Ectodermal cell (in vitro differentiated cells): ENCODE data around the gene BIN1.

Experiments
- H3K27ac ChIP-seq: 2 replicates; pipeline ENCODE4 v1.7.0; 2013; ENCODE audit warnings: mild to moderate bottlenecking, low read depth, low read length; ENCODE audit not compliant: insufficient read depth, poor library complexity, severe bottlenecking
- H3K27me3 ChIP-seq: 2 replicates; pipeline ENCODE4 v1.7.0; 2013; ENCODE audit warnings: mild to moderate bottlenecking, low read length; ENCODE audit not compliant: insufficient read depth, control insufficient read depth, poor library complexity, severe bottlenecking
- H3K36me3 ChIP-seq: one replicate; pipeline ENCODE4 v1.7.0; 2013; ENCODE audit warnings: low read length; ENCODE audit not compliant: control insufficient read depth, insufficient read depth
- H3K4me1 ChIP-seq: one replicate; pipeline ENCODE4 v1.7.0; 2013; ENCODE audit warnings: low read length; ENCODE audit not compliant: control insufficient read depth, insufficient read depth
- H3K4me3 ChIP-seq: 2 replicates; pipeline ENCODE4 v1.7.0; 2013; ENCODE audit warnings: low read depth, low read length, control low read depth; ENCODE audit not compliant: insufficient read depth
- H3K9me3 ChIP-seq: 2 replicates; pipeline ENCODE4 v1.7.0; 2013; ENCODE audit warnings: mild to moderate bottlenecking, low read length, moderate library complexity; ENCODE audit not compliant: control insufficient read depth
- WGBS, 2 experiments: methylation state at CpG; one replicate each; pipeline ENCODE4 v1.1.7; 2013; ENCODE audit warnings: missing lambda C conversion rate in 2 of 2; 5-methylcytosine and 5-hydroxymethylcytosine counted together

Gene BIN1

GRCh38 chr2:127097841-127098651 is 8.9 kb downstream of the BIN1 start:
- 75 to 85% methylated on average over 16 of the region's 16 CpGs for WGBS, 2 experiments
- H3K36me3 ChIP-seq, result no peaks in the 10 kb centered on the region
- no peaks in the 10 kb centered on the region for H3K9me3 ChIP-seq
- H3K27me3 ChIP-seq, result no peaks in the 10 kb centered on the region
- peaks cover 49% of the 10 kb centered on the region for H3K4me1 ChIP-seq
- no peak overlapping the region for H3K27ac ChIP-seq
- no peak overlapping the region for H3K4me3 ChIP-seq

DNA sequence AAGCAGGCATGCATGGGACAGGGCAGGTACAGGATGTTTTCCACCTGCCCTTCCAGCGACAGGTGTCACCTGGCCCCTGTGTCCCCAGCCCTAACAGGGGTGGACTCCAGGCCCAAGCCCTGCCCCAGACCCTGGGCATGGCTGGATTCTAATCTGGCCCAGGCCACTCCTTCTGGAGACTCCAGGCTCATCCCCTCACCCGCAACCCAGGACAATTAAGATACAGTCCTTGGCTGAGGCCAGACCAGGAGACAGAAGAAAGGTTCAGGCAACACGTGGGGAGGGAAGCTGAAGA is 9.5 kb downstream of the BIN1 start:
- Histone ChIP-seq H3K9me3 (no peaks in the 10 kb centered on the region), H3K4me3 (no peak overlapping the region), H3K4me1 (peaks cover 49% of the 10 kb centered on the region), H3K27ac (no peak overlapping the region), H3K36me3 (no peaks in the 10 kb centered on the region), H3K27me3 (no peaks in the 10 kb centered on the region)
- WGBS, 2 experiments, result 87 to 88% methylated on average over 3 of the region's 3 CpGs

DNA sequence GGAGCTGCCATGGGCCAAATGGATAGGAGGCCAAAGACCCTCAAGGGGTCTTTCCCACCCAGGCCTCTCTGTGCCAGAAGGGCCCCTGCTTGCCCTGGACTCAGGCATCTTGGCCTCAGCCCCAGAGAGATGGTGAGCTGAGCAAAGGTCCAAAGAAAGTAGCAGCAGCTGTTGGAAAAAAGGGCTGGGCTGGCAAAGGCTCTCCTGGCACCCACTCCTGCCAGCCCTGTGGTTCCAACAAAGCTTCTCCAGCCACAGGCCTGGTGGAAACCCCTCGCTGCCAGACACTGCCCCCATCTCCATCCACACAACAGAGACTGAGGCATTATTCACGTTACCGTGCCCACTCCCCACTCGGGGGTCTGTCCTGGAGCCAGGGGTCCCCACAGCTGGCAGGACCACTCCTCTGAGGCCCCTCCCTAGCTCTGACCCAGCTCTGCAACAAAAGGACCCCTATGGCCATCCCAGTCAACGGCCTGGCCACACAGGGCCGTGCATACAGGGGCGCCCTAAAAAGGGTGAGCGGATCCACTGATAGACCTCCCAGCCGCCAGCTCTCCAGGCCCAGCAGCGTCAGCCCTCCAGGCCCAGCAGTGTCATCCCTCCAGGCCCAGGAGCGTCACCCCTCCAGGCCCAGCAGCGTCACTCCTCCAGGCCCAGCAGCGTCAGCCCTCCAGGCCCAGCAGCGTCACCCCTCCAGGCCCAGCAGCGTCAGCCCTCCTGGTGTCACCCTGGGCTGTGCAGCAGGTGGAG is 10.1 kb downstream of the BIN1 start:
- 86% methylated on average over 15 of the region's 15 CpGs for WGBS, 2 experiments
- Histone ChIP-seq H3K4me1 (peaks cover 49% of the 10 kb centered on the region), H3K9me3 (no peaks in the 10 kb centered on the region), H3K27ac (no peak overlapping the region), H3K4me3 (no peak overlapping the region), H3K27me3 (no peaks in the 10 kb centered on the region), H3K36me3 (no peaks in the 10 kb centered on the region)

GRCh38 chr2:127096280-127096679 is 10.7 kb downstream of the BIN1 start:
- Histone ChIP-seq H3K36me3 (no peaks in the 10 kb centered on the region), H3K9me3 (no peaks in the 10 kb centered on the region), H3K27ac (no peak overlapping the region), H3K4me1 (peaks cover 49% of the 10 kb centered on the region), H3K4me3 (no peak overlapping the region), H3K27me3 (no peaks in the 10 kb centered on the region)
- WGBS, 2 experiments, result 87 to 90% methylated on average over 9 of the region's 9 CpGs

GRCh38 chr2:127095784-127096183 is 11.2 kb downstream of the BIN1 start:
- no peaks in the 10 kb centered on the region for H3K9me3 ChIP-seq
- no peak overlapping the region for H3K4me3 ChIP-seq
- WGBS, 2 experiments, result 91 to 92% methylated on average over 8 of the region's 8 CpGs
- no peaks in the 10 kb centered on the region for H3K27me3 ChIP-seq
- no peaks in the 10 kb centered on the region for H3K36me3 ChIP-seq
- no peak overlapping the region for H3K27ac ChIP-seq
- H3K4me1 ChIP-seq, result peaks cover 45% of the 10 kb centered on the region

DNA sequence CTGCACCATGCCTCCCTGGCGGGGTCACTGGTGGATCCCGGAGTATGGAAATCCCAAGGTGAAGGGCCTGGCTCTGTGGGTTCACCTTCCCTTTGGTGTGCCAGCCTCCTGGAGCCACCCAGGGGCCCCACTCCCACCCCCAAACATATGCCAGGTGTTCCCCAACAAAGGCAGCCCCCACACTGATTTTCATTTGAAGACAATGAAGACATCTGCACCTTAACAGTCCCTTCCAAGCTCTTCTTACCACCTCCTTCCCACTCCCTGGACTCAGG is 11.7 kb downstream of the BIN1 start:
- Histone ChIP-seq H3K27me3 (no peaks in the 10 kb centered on the region), H3K9me3 (no peaks in the 10 kb centered on the region), H3K27ac (no peak overlapping the region), H3K36me3 (no peaks in the 10 kb centered on the region), H3K4me3 (no peak overlapping the region), H3K4me1 (peaks cover 44% of the 10 kb centered on the region)
- WGBS, 2 experiments, result 84 to 91% methylated on average over 2 of the region's 2 CpGs

GRCh38 chr2:127094509-127095366 is 12.2 kb downstream of the BIN1 start:
- H3K27ac ChIP-seq, result no peak overlapping the region
- no peaks in the 10 kb centered on the region for H3K36me3 ChIP-seq
- WGBS, 2 experiments, result 58 to 65% methylated on average over 16 to 17 of the region's 17 CpGs
- no peaks in the 10 kb centered on the region for H3K9me3 ChIP-seq
- H3K4me3 ChIP-seq, result no peak overlapping the region
- peaks cover 44% of the 10 kb centered on the region for H3K4me1 ChIP-seq
- no peaks in the 10 kb centered on the region for H3K27me3 ChIP-seq

DNA sequence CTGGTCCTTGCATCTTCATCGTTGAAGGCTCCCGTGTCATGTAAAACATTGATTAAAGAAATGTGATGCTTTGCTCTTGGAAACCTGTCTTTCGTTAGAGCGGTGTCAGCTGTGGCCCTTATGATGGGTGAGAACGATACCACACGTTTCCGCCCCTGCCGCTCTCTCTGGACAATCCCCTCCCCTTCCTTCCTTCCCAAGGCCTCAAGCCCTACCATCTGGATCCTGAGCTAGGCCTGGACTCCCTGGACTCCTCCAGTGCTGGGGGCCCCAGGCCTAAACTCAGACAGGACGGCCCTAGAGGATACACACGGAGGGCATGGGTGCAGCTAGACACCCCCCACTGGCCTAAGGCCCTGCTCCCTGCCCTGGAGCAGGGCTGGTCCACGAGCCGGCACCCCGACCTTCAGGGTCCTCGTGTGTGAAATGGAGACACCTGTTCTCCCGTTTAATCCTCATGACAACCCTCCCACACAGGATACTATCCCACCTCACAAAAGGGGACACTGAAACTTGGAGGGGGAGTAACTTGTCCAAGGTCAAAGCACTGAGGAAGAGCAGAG is 13.2 kb downstream of the BIN1 start:
- WGBS, 2 experiments, result 93% methylated on average over 15 of the region's 15 CpGs

DNA sequence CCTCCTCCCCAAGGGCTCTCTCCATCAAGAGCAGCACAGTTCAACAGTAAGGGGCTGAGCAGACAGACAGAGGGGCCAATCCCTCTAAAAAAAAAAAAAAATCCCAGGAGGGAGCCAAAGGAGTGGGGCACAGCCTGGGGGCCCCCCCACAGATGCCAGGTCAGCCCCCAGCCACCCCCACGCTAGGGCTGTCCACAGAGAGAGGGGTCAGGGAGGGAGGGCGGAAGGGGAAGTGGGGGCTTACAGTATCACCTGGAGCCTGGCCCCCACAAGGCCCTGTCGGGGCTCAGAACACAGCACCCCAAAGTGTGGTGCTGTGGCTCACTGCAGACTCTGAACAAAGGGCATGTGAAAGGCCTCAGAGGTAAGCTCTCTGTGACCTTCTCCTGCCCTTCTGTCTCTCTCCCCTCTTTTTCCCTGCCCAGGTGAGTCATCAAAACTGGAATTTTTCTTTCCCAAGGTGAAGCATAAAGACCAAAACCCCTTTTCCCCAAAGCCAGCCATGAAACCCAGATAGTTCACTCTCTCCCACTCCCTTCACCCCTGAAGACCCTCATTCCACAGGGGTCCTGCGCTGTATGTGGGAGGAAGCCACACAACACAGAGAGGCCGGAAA is 13.9 kb downstream of the BIN1 start:
- no peaks in the 10 kb centered on the region for H3K27me3 ChIP-seq
- no peaks in the 10 kb centered on the region for H3K9me3 ChIP-seq
- H3K36me3 ChIP-seq, result no peaks in the 10 kb centered on the region
- no peak overlapping the region for H3K4me3 ChIP-seq
- 94 to 96% methylated on average over 5 of the region's 5 CpGs for WGBS, 2 experiments
- peaks cover 35% of the 10 kb centered on the region for H3K4me1 ChIP-seq
- H3K27ac ChIP-seq, result no peak overlapping the region

More for the DNA sequence above, 13.2 kb downstream of the BIN1 start:
- no peak overlapping the region for H3K27ac ChIP-seq
- no peaks in the 10 kb centered on the region for H3K27me3 ChIP-seq
- H3K9me3 ChIP-seq, result no peaks in the 10 kb centered on the region
- H3K36me3 ChIP-seq, result no peaks in the 10 kb centered on the region
- no peak overlapping the region for H3K4me3 ChIP-seq
- peaks cover 42% of the 10 kb centered on the region for H3K4me1 ChIP-seq
